ENCODE data around the gene KRTAP5-7.
"Not testable (repeated sequence)": the region's sequence is repeated elsewhere in the genome, so short reads cannot be mapped to it uniquely, and the experiment has no call there.

Gene KRTAP5-7

GRCh38 chr11:71557257-71557656 lies 30.2 kb downstream of the KRTAP5-7 start:
- DNase-seq (ENCODE audit: low read depth in 2 of 2): no peak

DNA sequence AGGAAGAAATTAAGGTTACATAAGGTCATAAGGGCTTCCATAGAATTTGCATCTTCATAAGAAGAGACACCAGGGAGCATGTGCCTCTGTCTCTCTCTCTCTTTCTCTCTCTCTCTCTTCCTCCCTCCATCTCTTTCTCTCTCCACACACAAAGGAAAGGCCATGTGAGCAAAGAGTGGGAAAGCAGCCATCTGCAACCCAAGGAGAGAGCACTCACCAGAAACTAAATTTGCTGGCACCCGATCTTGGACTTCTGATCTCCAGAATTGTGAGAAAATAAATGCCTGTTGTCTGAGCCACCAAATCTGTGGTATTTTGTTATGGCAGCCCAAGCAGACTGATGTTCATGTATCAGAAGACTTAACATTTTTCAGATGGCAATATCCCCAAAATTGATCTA lies 31.9 kb downstream of the KRTAP5-7 start:
- no peak for DNase-seq (ENCODE audit: low read depth in 2 of 2)

GRCh38 chr11:71562120-71562519 lies 35.1 kb downstream of the KRTAP5-7 start:
- DNase-seq (ENCODE audit: low read depth in 2 of 2): no peak

GRCh38 chr11:71563406-71563805 lies 36.3 kb downstream of the KRTAP5-7 start:
- no peak for DNase-seq (ENCODE audit: low read depth in 2 of 2)

DNA sequence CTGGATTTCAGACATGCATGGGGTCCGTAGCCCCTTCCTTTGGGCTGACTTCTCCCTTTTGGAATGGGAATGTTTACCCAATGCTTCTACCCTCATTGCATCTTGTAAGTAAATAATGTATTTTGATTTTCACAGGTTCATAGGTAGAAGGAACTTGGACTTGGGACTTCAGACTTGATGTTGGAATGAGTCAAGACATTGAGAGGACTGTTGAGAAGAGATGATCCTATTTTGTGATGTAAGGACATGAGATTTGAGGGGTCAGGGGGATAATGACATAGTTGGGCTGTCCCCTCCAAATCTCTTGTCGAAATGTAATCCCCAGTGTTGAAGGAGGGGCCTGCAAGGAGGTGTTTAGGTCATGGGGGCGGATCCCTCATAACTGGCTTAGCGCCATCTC lies 37.4 kb downstream of the KRTAP5-7 start:
- no peak for DNase-seq (ENCODE audit: low read depth in 2 of 2)

GRCh38 chr11:71565263-71565662 lies 38.2 kb downstream of the KRTAP5-7 start, which contains the start of gene KRTAP5-10:
TSS of gene KRTAP5-10 (plus strand) at chr11:71565563. CDS start at chr11:71565588, 25 bp downstream.
- DNase-seq (ENCODE audit: low read depth in 2 of 2): no peak

DNA sequence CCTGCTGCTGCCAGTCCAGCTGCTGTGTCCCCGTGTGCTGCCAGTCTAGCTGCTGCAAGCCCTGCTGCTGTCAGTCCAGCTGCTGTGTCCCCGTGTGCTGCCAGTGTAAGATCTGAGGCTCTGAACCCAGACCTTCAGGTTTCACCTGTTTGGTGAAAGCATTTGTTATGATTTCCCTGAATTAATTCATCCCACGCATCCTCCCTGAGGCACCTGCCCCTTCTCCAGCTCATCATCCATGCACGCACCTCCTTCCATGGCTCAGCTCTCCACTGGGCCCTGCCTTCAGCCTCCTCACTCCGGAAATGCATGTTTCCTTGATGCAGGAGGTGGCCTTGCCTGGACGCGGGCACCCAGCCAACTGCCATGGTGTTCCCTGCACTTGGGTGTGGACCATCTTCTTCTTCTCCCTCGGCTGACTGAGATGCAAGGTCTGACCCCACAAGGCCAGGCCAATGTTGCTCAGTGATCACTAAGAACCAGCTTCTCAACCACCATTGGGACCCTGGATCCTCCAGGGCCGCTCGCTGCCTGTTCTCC lies 39.1 kb downstream of the KRTAP5-7 start:
- DNase-seq (ENCODE audit: low read depth in 2 of 2): no peak

- DNase-seq (ENCODE audit: low read depth in 2 of 2): not testable (repeated sequence)
Measured at GRCh38 chr11:71566626-71567599, 39.8 kb downstream of the KRTAP5-7 start.

DNA sequence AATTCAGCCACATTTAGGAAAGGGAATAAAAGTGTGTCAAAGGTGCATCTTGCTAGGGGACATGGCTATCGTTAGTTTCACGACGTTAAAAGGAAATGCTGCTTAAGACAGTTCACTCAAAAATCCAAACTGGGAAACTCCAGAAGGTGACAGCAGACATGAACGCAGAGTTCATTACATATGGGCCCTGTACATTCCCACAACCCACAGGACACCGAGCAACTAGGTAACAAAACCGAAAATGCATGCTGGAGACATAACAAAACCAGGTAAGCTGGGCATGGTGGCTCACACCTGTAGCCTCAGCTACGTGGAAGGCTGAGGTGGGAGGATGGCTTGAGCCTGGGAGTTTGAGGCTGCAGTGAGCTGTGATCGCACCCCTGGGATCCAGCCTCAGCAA lies 40.6 kb downstream of the KRTAP5-7 start:
- not testable (repeated sequence) for DNase-seq (ENCODE audit: low read depth in 2 of 2)

GRCh38 chr11:71568704-71569349 lies 41.8 kb downstream of the KRTAP5-7 start:
- DNase-seq (ENCODE audit: low read depth in 2 of 2): no peak

DNA sequence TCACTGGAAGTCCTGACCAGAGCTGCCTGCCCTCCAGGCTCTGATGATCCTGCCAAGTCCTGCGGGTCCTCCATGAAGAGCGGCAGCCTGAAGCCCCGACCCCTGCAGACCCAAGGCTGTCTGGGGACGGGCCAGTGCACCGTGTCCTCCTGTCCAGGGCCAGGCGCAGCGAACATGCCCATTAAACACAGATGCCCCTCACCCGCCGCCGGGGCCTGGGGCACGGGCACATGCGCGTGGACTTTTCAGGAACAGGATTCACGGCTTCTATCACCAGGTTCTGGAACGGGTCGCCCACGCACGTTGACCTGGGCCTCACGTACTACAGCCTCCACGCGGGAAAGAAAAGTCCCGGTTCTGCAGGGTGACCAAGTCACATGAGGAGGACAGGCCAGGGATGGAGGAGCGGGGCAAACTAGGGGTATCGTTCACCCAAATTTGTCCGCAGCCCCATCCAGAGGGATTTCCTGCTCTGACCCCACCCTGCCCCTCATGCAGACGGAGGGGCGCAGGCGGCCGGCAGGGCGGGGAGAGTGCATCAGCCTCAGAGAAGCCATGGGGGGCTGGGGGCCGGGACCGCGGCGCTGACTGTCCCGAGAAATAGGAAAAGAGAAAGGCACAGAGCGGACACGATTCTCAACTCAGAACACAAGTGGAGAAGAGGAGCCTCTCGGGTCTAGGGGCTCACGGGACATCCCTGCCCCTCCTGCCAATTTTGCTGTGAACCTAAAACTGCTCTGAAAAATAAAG lies 44.2 kb downstream of the KRTAP5-7 start:
- not testable (repeated sequence) for DNase-seq (ENCODE audit: low read depth in 2 of 2)

DNA sequence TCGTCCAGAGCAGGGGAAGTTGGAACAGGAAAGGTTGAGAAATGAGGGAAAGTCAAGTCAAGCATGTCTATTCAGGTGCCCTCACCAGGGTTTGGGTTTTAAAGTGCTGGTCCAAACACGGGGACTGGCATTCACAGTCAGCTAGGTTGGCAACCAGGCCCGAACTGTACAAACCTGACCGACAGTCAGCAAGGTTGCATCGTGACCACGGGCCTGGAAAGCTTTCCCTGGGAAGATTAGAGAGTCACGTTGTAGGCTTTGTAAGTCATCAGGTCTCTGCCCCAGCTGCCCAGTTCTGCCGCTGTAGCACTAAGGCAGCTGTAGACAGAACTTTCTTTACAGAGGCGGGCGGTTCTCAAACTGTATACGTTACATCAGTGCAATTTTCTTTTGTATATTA lies 45.7 kb downstream of the KRTAP5-7 start:
- no peak for DNase-seq (ENCODE audit: low read depth in 2 of 2)

GRCh38 chr11:71574418-71574817 lies 47.4 kb downstream of the KRTAP5-7 start:
- DNase-seq (ENCODE audit: low read depth in 2 of 2): no peak

GRCh38 chr11:71575723-71576424 lies 48.8 kb downstream of the KRTAP5-7 start:
- DNase-seq (ENCODE audit: low read depth in 2 of 2): no peak

DNA sequence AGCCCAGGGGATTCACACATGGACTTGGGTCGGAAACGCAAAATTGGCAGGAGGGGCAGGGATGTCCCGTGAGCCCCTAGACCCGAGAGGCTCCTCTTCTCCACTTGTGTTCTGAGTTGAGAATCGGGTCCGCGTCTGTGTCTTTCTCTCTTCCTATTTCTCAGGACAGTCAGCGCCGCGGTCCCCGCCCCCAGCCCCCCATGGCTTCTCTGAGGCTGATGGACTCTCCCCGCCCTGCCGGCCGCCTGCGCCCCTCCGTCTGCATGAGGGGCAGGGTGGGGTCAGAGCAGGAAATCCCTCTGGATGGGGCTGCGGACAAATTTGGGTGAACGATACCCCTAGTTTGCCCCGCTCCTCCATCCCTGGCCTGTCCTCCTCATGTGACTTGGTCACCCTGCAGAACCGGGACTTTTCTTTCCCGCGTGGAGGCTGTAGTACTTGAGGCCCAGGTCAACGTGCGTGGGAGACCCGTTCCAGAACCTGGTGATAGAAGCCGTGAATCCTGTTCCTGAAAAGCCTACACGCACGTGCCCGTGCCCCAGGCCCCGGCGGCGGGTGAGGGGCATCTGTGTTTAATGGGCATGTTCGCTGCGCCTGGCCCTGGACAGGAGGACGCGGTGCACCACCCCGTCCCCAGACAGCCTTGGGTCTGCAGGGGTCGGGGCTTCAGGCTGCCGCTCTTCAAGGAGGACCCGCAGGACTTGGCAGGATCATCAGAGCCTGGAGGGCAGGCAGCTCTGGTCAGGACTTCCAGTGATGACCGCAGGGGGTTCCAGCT lies 49.8 kb downstream of the KRTAP5-7 start:
- DNase-seq (ENCODE audit: low read depth in 2 of 2): not testable (repeated sequence)

- DNase-seq (ENCODE audit: low read depth in 2 of 2): no peak
Measured at GRCh38 chr11:71577469-71578004, 50.5 kb downstream of the KRTAP5-7 start.
